GM12878 (cell line): ENCODE measurements around the gene RBBP8NL. TPM values are rescaled to one million over a fixed set of nuclear protein-coding genes. Genes with fewer than 3 reads are reported as not detected.

ENCODE experiments used
- ATAC-seq: fragments of 200-7000 bp; cut with Tn5 transposase; 3 replicates; pipeline ENCODE4 v1.9.1; 2020; ENCODE audit warnings: mild to moderate bottlenecking, moderate library complexity
- BruUV-seq: library from RNA; stranded (reverse); fragments of 400-500 nt; replicated peaks from 2 replicates; lab custom pipeline; 2021; lab: Mats Ljungman, UMichigan
- CTCF ChIA-PET: fragments of 300-600 bp; sonication (Branson Sonifier 250); formaldehyde crosslinking; extraction: SDS; loops from one replicate; lab custom pipeline; 2021; ENCODE audit warnings: inconsistent platforms; lab: Yijun Ruan, JAX
- POLR2A ChIA-PET: fragments of 350-600 bp; formaldehyde crosslinking; extraction: SDS; loops from one replicate; lab custom pipeline; 2021; ENCODE audit warnings: inconsistent platforms; lab: Charles Lee
- RAD21 ChIA-PET: fragments of 300-600 bp; sonication (Branson Sonifier 250); formaldehyde crosslinking; loops from one replicate; lab custom pipeline; 2023; ENCODE audit warnings: antibody characterized with exemption; ENCODE audit not compliant: unreplicated experiment; lab: Charles Lee
- SMC1A ChIA-PET: fragments of 300-600 bp; sonication (Branson Sonifier 250); formaldehyde crosslinking; loops from one replicate; lab custom pipeline; 2023; ENCODE audit not compliant: unreplicated experiment, uncharacterized antibody; lab: Charles Lee
- DNase-seq: peaks from one replicate; pipeline ENCODE4 v3.0.0-alpha.2; 2011; ENCODE audit warnings: low read depth, low spot score
- FAIRE-seq: peaks from 3 replicates; lab custom pipeline; 2011; peaks lifted over from hg19 to GRCh38; lab: Jason Lieb, UNC
- H2AFZ ChIP-seq: 2 replicates; pipeline ENCODE4 v1.6.0; 2011; ENCODE audit warnings: low read depth, low read length, control low read depth; ENCODE audit not compliant: control insufficient read depth
- H3K27ac ChIP-seq: 2 replicates; pipeline ENCODE4 v1.5.1; 2011; ENCODE audit warnings: control low read depth; ENCODE audit not compliant: control insufficient read depth, insufficient read depth
- H3K27me3 ChIP-seq, 2 experiments: replicated peaks in 1 of 2; 2 replicates each; pipeline versions ENCODE4 v1.6.0 to v1.6.1; 2011; ENCODE audit warnings: low read length in 1 of 2; ENCODE audit not compliant: control insufficient read depth in 2 of 2, insufficient read depth in 2 of 2
- H3K36me3 ChIP-seq, 2 experiments: 2 replicates each; pipeline ENCODE4 v1.5.1; 2011; ENCODE audit warnings: low read length in 1 of 2; ENCODE audit not compliant: control insufficient read depth in 2 of 2, insufficient read depth in 2 of 2
- H3K4me1 ChIP-seq: 2 replicates; pipeline ENCODE4 v1.6.1; 2011; ENCODE audit warnings: mild to moderate bottlenecking, low read length, moderate library complexity, mixed read lengths; ENCODE audit not compliant: control insufficient read depth, insufficient read depth
- H3K4me2 ChIP-seq: 2 replicates; pipeline ENCODE4 v1.6.0; 2011; ENCODE audit warnings: control low read depth; ENCODE audit not compliant: control insufficient read depth, insufficient read depth
- H3K4me3 ChIP-seq: fragments of 200-600 bp; sonication (generic); 2 replicates; pipeline ENCODE4 v1.5.1; 2016
- H3K79me2 ChIP-seq: 2 replicates; pipeline ENCODE4 v1.6.0; 2011; ENCODE audit warnings: low read length; ENCODE audit not compliant: control insufficient read depth, insufficient read depth
- H3K9ac ChIP-seq: 2 replicates; pipeline ENCODE4 v1.8.0; 2011; ENCODE audit warnings: low read length, control low read depth, mixed read lengths; ENCODE audit not compliant: control insufficient read depth, insufficient read depth
- H3K9me3 ChIP-seq: replicated peaks from 3 replicates; pipeline ENCODE4 v1.5.1; 2011; ENCODE audit warnings: mild to moderate bottlenecking, low read length; ENCODE audit not compliant: control insufficient read depth, insufficient read depth
- H4K20me1 ChIP-seq: 2 replicates; pipeline ENCODE4 v1.6.0; 2011; ENCODE audit not compliant: control insufficient read depth, insufficient read depth
- BMI1 ChIP-seq: fragments of 450-650 bp; IDR thresholded peaks from 2 replicates; pipeline ENCODE4 v1.6.1; 2016; ENCODE audit warnings: mild to moderate bottlenecking, moderate library complexity, borderline replicate concordance
- CBFB ChIP-seq: IDR thresholded peaks from 2 replicates; pipeline ENCODE4 v1.6.1; 2016; ENCODE audit warnings: antibody characterized with exemption, low read depth
- DPF2 ChIP-seq: fragments of 450-650 bp; IDR thresholded peaks from 2 replicates; pipeline ENCODE4 v1.6.1; 2017; ENCODE audit warnings: mild to moderate bottlenecking
- ESRRA ChIP-seq: IDR thresholded peaks from 2 replicates; pipeline ENCODE4 v1.6.1; 2012; ENCODE audit warnings: mild to moderate bottlenecking, low read length, improper control_type of control experiment
- SIX5 ChIP-seq: IDR thresholded peaks from 2 replicates; pipeline ENCODE4 v1.6.1; 2011; ENCODE audit warnings: mild to moderate bottlenecking, low read depth, low read length, moderate library complexity; ENCODE audit not compliant: severe bottlenecking
- WGBS: methylation state at CpG from one replicate; pipeline ENCODE4 v1.1.6; 2016; ENCODE audit warnings: low lambda C conversion rate; ENCODE audit not compliant: insufficient replicate concordance, insufficient coverage; ENCODE audit errors: missing lambda C conversion rate; 5-methylcytosine and 5-hydroxymethylcytosine counted together
- in situ Hi-C: fragments of 300-500 bp; cut with MboI; formaldehyde crosslinking; loops from 9 replicates; pipeline ENCODE4 v1.14.3; 2018; ENCODE audit warnings: mixed read lengths
- intact Hi-C: fragments of 100-400 bp; cut with micrococcal nuclease; formaldehyde crosslinking; loops from one replicate; pipeline ENCODE4 v1.14.2; 2022; ENCODE audit not compliant: unreplicated experiment
- polyA plus RNA-seq, 11 experiments: library from polyadenylated mRNA; depleted of rRNA in 4 of 11; unstranded in 6 of 11; stranded (reverse) in 5 of 11; fragments of >200 nt; fragmentation: Nextera tagmentation in 4 of 11; fragmentation: Illumina TruSeq in 1 of 11; extraction: Ambion mirVana in 4 of 11; extraction: Trizol in 1 of 11; gene quantifications; 1 replicate in 1 of 11; 2 replicates in 10 of 11; pipeline versions ENCODE4 v1.2.1 to v1.2.3, GENCODE V29; 2011 to 2016; ENCODE audit warnings: inconsistent platforms in 2 of 11, missing spikeins in 2 of 11, low read depth in 1 of 11
- total RNA-seq, 4 experiments: library from RNA; depleted of rRNA in 3 of 4; stranded (reverse); fragments of >200 nt in 3 of 4; fragmentation: Illumina TruSeq in 1 of 4; extraction: Trizol in 1 of 4; gene quantifications; 2 replicates each; pipeline versions ENCODE4 v1.2.1 to v1.2.3, GENCODE V29; 2013 to 2021
- TF ChIP-seq, protein P1 (sequence below): IDR thresholded peaks from 2 replicates; pipeline ENCODE4 v1.6.1; 2012; ENCODE audit warnings: low read depth, low read length, improper control_type of control experiment

Gene RBBP8NL
- total and polyA plus RNA-seq, 10 of the 15 experiments (the other 5 are each of a cell fraction or from before 2014, with no cell fraction given): not detected

DNA sequence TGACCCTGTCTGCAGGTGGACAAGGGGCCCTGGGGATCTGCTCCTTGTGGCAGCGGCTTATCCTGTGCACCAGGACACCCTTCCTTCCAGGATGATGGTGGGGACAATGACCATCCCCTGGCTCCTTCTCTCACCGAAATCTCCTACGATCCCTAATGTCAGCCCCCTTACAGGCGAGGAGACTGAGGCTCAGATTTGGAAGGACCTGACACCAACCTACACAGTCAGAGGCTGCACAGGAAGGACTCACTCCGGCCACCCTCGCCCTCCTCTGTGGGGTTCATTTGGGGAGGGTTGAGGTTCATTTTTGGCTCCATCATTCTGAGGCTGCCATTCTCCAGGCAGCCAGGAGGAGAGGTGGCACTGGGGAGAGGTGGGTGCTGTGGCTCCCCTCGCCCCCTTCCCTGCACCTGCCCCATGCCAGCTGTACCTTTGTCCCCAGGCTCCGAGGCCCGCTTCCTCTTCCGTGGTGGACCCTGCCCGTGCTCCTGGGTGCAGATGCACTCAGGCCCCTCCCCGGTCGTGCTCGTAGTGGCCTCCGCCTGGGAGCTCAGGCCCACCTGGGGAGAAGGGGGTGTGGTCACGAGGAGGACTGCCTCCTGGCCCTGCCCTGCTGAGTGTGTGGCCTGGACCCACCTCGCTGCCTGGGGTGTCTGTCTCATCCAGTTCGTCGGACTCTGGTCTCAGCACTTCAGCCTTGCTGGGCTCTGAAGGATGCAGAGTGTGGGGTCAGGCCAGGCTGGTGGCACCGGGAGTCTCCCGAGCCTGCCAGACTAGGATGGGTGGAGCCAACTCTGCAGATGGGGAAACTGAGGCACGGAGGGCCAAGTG lies 14.9 kb downstream of the RBBP8NL start:
- in situ Hi-C loops: no loop called here
- ChIA-PET SMC1A (interaction anchor here (0.6 kb wide), 1 partner anchor 486 kb away, joined by 3 read pairs; no protein-coding TSS in a partner anchor), RAD21 (no interaction called here), POLR2A (no interaction called here), CTCF (no interaction called here)
- intact Hi-C loops: no loop called here
- Histone ChIP-seq H3K4me3 (no peak overlapping the region), H4K20me1 (no peaks in the 10 kb centered on the region), H3K36me3 (no peaks in the 10 kb centered on the region), H3K27me3 (no peaks in the 10 kb centered on the region), H3K4me2 (no peak overlapping the region), H3K9ac (no peak overlapping the region), H3K9me3 (no peaks in the 10 kb centered on the region), H3K27ac (no peak overlapping the region), H2AFZ (no peak overlapping the region), H3K79me2 (no peaks in the 10 kb centered on the region), H3K4me1 (peaks cover 10% of the 10 kb centered on the region)
- no peak for ATAC-seq
- no peak for DNase-seq
- 33% methylated on average over 22 of the region's 22 CpGs for WGBS
- TF ChIP-seq, protein P1, sequence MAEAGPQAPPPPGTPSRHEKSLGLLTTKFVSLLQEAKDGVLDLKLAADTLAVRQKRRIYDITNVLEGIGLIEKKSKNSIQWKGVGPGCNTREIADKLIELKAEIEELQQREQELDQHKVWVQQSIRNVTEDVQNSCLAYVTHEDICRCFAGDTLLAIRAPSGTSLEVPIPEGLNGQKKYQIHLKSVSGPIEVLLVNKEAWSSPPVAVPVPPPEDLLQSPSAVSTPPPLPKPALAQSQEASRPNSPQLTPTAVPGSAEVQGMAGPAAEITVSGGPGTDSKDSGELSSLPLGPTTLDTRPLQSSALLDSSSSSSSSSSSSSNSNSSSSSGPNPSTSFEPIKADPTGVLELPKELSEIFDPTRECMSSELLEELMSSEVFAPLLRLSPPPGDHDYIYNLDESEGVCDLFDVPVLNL: no peak
- no peak for TF ChIP-seq SIX5
- TF ChIP-seq CBFB: no peak
- TF ChIP-seq BMI1: no peak
- TF ChIP-seq DPF2: no peak
- no peak for TF ChIP-seq ESRRA
- no peak for FAIRE-seq
- BruUV-seq: no TSS peak
